DND-41 (cell line): Measurements from ENCODE around the gene TNFSF15.

Source experiments
- CTCF ChIP-seq: IDR thresholded peaks from 2 replicates; pipeline ENCODE4 v1.5.1; 2012; ENCODE audit warnings: borderline replicate concordance, low read length, moderate library complexity, mild to moderate bottlenecking; ENCODE audit not compliant: poor library complexity, severe bottlenecking; ENCODE audit errors: extremely low read depth
- EZH2 ChIP-seq: IDR thresholded peaks from 3 replicates; pipeline ENCODE4 v1.6.1; 2012; ENCODE audit warnings: borderline replicate concordance, low read depth, mild to moderate bottlenecking, moderate library complexity, low read length, inconsistent platforms; ENCODE audit not compliant: severe bottlenecking

DNA sequence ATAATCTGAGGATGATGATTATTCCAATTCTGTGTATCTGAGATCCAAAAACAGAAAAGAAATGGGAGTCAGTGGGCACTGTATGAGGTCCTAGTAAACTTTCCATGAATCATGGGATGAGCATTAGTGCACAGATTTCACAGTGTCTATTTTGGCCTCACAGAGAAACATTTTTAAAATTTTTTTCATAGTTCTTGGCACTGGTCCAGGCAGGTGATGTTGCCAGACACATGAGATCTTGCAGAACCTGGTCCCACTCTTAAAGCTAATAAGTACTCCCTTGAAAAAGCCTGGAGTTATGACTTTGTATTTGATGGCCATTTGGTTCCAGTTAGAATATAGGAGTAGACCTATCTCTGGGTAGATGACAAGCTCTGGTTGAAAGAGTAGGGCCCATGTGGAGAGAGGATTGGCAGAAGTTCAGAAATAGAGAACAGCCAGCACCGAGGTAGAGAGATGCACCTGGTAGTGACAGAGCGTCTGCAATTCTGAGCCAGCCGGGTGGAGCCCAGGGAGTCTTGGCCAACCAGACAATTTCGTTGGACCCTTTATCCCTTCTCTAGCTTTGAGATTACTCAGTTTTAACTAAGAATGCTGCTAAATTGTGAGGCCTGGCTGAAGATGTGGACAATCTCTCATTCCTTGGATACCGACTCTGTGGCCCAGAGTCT, 6.3 kb upstream of the TNFSF15 start:
- no peak for TF ChIP-seq EZH2
- no peak for TF ChIP-seq CTCF
